HG02885 (cell line): ENCODE measurements around the gene MAML2.

Source experiments
- ATAC-seq: cut with Tn5 transposase; IDR thresholded peaks from one replicate; pipeline ENCODE4 v1.9.1; 2021; ENCODE audit warnings: mild to moderate bottlenecking; ENCODE audit not compliant: unreplicated experiment, poor library complexity

MAML2 gene

GRCh38 chr11:96256215-96257011 is 86.6 kb downstream of the MAML2 start:
- ATAC-seq = no peak

- ATAC-seq = no peak
Measured at GRCh38 chr11:96254854-96255253, 88.1 kb downstream of the MAML2 start.

GRCh38 chr11:96254087-96254486 is 88.9 kb downstream of the MAML2 start:
- peak; percentile 66 for ATAC-seq

GRCh38 chr11:96246718-96247552 is 96.1 kb downstream of the MAML2 start:
- ATAC-seq = no peak

GRCh38 chr11:96242971-96243647 is 99.9 kb downstream of the MAML2 start:
- peak; percentile 92 for ATAC-seq

GRCh38 chr11:96242191-96242847 is 100.7 kb downstream of the MAML2 start:
- no peak for ATAC-seq

- ATAC-seq = no peak
Measured at GRCh38 chr11:96241331-96241841, 101.6 kb downstream of the MAML2 start.

GRCh38 chr11:96238563-96239135 is 104.3 kb downstream of the MAML2 start:
- ATAC-seq = no peak

- no peak for ATAC-seq
Measured at GRCh38 chr11:96237766-96238266, 105.2 kb downstream of the MAML2 start.

GRCh38 chr11:96235751-96236150 is 107.2 kb downstream of the MAML2 start:
- ATAC-seq = peak; percentile 98

GRCh38 chr11:96234866-96235441 is 108.0 kb downstream of the MAML2 start:
- ATAC-seq = no peak

- no peak for ATAC-seq
Measured at GRCh38 chr11:96232132-96232531, 110.9 kb downstream of the MAML2 start.

- ATAC-seq = no peak
Measured at GRCh38 chr11:96230686-96231085, 112.3 kb downstream of the MAML2 start.

- ATAC-seq = no peak
Measured at GRCh38 chr11:96229354-96229977, 113.5 kb downstream of the MAML2 start.

- no peak for ATAC-seq
Measured at GRCh38 chr11:96228910-96229309, 114.1 kb downstream of the MAML2 start.

GRCh38 chr11:96228473-96228891 is 114.5 kb downstream of the MAML2 start:
- no peak for ATAC-seq

- no peak for ATAC-seq
Measured at GRCh38 chr11:96227244-96227643, 115.8 kb downstream of the MAML2 start.

- no peak for ATAC-seq
Measured at GRCh38 chr11:96223083-96223482, 119.9 kb downstream of the MAML2 start.

- ATAC-seq = no peak
Measured at GRCh38 chr11:96222102-96222501, 120.9 kb downstream of the MAML2 start.
